Activated naive CD8-positive, alpha-beta T cell treated with anti-CD3 and anti-CD28 coated beads, Interleukin-2, amount 10 ng/mL, durations not matched to agents 7 days and 5 days (primary cell): ENCODE measurements around the gene NFATC1. TPM values are rescaled to one million over a fixed set of nuclear protein-coding genes. Genes with fewer than 3 reads are reported as not detected.

Experiments used
- ATAC-seq: fragments of 150-1000 bp; cut with Tn5 transposase; one replicate; pipeline ENCODE4 v1.10.0; 2021; ENCODE audit warnings: low read depth, moderate library complexity
- POLR2A ChIA-PET: fragments of 350-600 bp; sonication (Branson Sonifier 250); formaldehyde crosslinking; loops from one replicate; lab custom pipeline; 2021; ENCODE audit warnings: antibody characterized with exemption; lab: Charles Lee
- DNase-seq: peaks from one replicate; pipeline ENCODE4 v3.0.0; 2021
- H3K27ac Mint-ChIP-seq: one replicate; pipeline ENCODE4 v1.8.0; 2022; ENCODE audit warnings: mild to moderate bottlenecking, mixed read lengths
- H3K27me3 Mint-ChIP-seq: one replicate; pipeline ENCODE4 v1.8.0; 2022; ENCODE audit warnings: mild to moderate bottlenecking, moderate library complexity, mixed read lengths
- H3K36me3 Mint-ChIP-seq: one replicate; pipeline ENCODE4 v1.8.0; 2021; ENCODE audit warnings: mild to moderate bottlenecking, mixed read lengths
- H3K4me1 Mint-ChIP-seq: one replicate; pipeline ENCODE4 v1.8.0; 2021; ENCODE audit warnings: mixed read lengths
- H3K4me3 Mint-ChIP-seq: one replicate; pipeline ENCODE4 v1.8.0; 2022; ENCODE audit warnings: mild to moderate bottlenecking, moderate library complexity, mixed read lengths
- H3K9me3 Mint-ChIP-seq: one replicate; pipeline ENCODE4 v1.8.0; 2021; ENCODE audit warnings: mixed read lengths
- total RNA-seq, 2 experiments: library from RNA; stranded (reverse); gene quantifications; one replicate each; pipeline ENCODE4 v1.2.3, GENCODE V29; 2021

The NFATC1 gene
- total RNA-seq, 2 experiments from 2014 or later = 46.9 to 50.8 TPM

- Mint-ChIP-seq H3K9me3 (no peaks in the 10 kb centered on the region), H3K36me3 (peaks cover 2% of the 10 kb centered on the region), H3K27ac (no peak overlapping the region), H3K27me3 (no peaks in the 10 kb centered on the region), H3K4me3 (no peak overlapping the region), H3K4me1 (peaks cover 8% of the 10 kb centered on the region)
- ATAC-seq (no peak), DNase-seq (no peak)
- POLR2A ChIA-PET = interaction anchor here (0.6 kb wide), 1 partner anchor 19 kb away, joined by 4 read pairs; no protein-coding TSS in a partner anchor
Observed at GRCh38 chr18:79379251-79379905, 16.4 kb upstream of the NFATC1 start.

- no peak for DNase-seq
- no peak for ATAC-seq
- peaks cover 8% of the 10 kb centered on the region for H3K4me1 Mint-ChIP-seq
- no peaks in the 10 kb centered on the region for H3K27me3 Mint-ChIP-seq
- H3K4me3 Mint-ChIP-seq = no peak overlapping the region
- peaks cover 2% of the 10 kb centered on the region for H3K36me3 Mint-ChIP-seq
- H3K27ac Mint-ChIP-seq = no peak overlapping the region
- no peaks in the 10 kb centered on the region for H3K9me3 Mint-ChIP-seq
- POLR2A ChIA-PET = interaction anchor here (0.6 kb wide), 1 partner anchor 19 kb away, joined by 4 read pairs; no protein-coding TSS in a partner anchor
Observed at GRCh38 chr18:79379931-79380815, 15.6 kb upstream of the NFATC1 start.

GRCh38 chr18:79380816-79381806, 14.6 kb upstream of the NFATC1 start:
- POLR2A ChIA-PET = no interaction called here
- Mint-ChIP-seq H3K4me3 (no peak overlapping the region), H3K27ac (no peak overlapping the region), H3K36me3 (peaks cover 2% of the 10 kb centered on the region), H3K4me1 (peaks cover 8% of the 10 kb centered on the region), H3K9me3 (no peaks in the 10 kb centered on the region), H3K27me3 (no peaks in the 10 kb centered on the region)
- peak; percentile 32 for ATAC-seq
- DNase-seq = peak; percentile 80

- DNase-seq (no peak), ATAC-seq (no peak)
- Mint-ChIP-seq H3K4me3 (no peak overlapping the region), H3K36me3 (peaks cover 2% of the 10 kb centered on the region), H3K27ac (no peak overlapping the region), H3K9me3 (no peaks in the 10 kb centered on the region), H3K27me3 (no peaks in the 10 kb centered on the region), H3K4me1 (peaks cover 8% of the 10 kb centered on the region)
- POLR2A ChIA-PET = no interaction called here
Observed at GRCh38 chr18:79381811-79382311, 13.9 kb upstream of the NFATC1 start.

- peaks cover 10% of the 10 kb centered on the region for H3K4me1 Mint-ChIP-seq
- no peaks in the 10 kb centered on the region for H3K9me3 Mint-ChIP-seq
- no peak overlapping the region for H3K4me3 Mint-ChIP-seq
- H3K27me3 Mint-ChIP-seq = peaks cover 3% of the 10 kb centered on the region
- peaks cover 2% of the 10 kb centered on the region for H3K36me3 Mint-ChIP-seq
- ATAC-seq (no peak), DNase-seq (no peak)
- POLR2A ChIA-PET = no interaction called here
- H3K27ac Mint-ChIP-seq = no peak overlapping the region
Observed at GRCh38 chr18:79382681-79383387, 12.9 kb upstream of the NFATC1 start.

- Mint-ChIP-seq H3K27me3 (peaks cover 8% of the 10 kb centered on the region), H3K4me3 (no peak overlapping the region), H3K27ac (no peak overlapping the region), H3K4me1 (peaks cover 11% of the 10 kb centered on the region), H3K9me3 (no peaks in the 10 kb centered on the region), H3K36me3 (peaks cover 2% of the 10 kb centered on the region)
- POLR2A ChIA-PET = interaction anchor here (0.6 to 1.2 kb wide), 2 partner anchors 140 to 358 kb away, joined by 3 read pairs; no protein-coding TSS in a partner anchor
- ATAC-seq (no peak), DNase-seq (no peak)
Observed at GRCh38 chr18:79383388-79384056, 12.2 kb upstream of the NFATC1 start.

- no peak overlapping the region for H3K4me3 Mint-ChIP-seq
Observed at GRCh38 chr18:79384151-79384807, 11.5 kb upstream of the NFATC1 start.

GRCh38 chr18:79384834-79385233, 10.9 kb upstream of the NFATC1 start:
- no peak for DNase-seq
- H3K36me3 Mint-ChIP-seq = no peaks in the 10 kb centered on the region
- peaks cover 7% of the 10 kb centered on the region for H3K4me1 Mint-ChIP-seq
- H3K27ac Mint-ChIP-seq = no peak overlapping the region
- peaks cover 20% of the 10 kb centered on the region for H3K27me3 Mint-ChIP-seq
- POLR2A ChIA-PET = interaction anchor here (1.0 to 1.2 kb wide), 2 partner anchors 9 to 139 kb away, joined by 3 read pairs; no protein-coding TSS in a partner anchor
- no peak overlapping the region for H3K4me3 Mint-ChIP-seq
- no peak for ATAC-seq
- no peaks in the 10 kb centered on the region for H3K9me3 Mint-ChIP-seq

More at GRCh38 chr18:79384151-79384807, 11.5 kb upstream of the NFATC1 start:
- POLR2A ChIA-PET = interaction anchor here (0.6 to 1.2 kb wide), 3 partner anchors 9 to 357 kb away, joined by 3 read pairs; no protein-coding TSS in a partner anchor
- ATAC-seq (no peak), DNase-seq (no peak)
- Mint-ChIP-seq H3K27me3 (peaks cover 15% of the 10 kb centered on the region), H3K27ac (no peak overlapping the region), H3K9me3 (no peaks in the 10 kb centered on the region), H3K36me3 (no peaks in the 10 kb centered on the region), H3K4me1 (peaks cover 9% of the 10 kb centered on the region)

- POLR2A ChIA-PET = no interaction called here
- Mint-ChIP-seq H3K9me3 (no peaks in the 10 kb centered on the region), H3K4me3 (no peak overlapping the region), H3K36me3 (no peaks in the 10 kb centered on the region), H3K27ac (no peak overlapping the region), H3K4me1 (peaks cover 7% of the 10 kb centered on the region), H3K27me3 (peaks cover 20% of the 10 kb centered on the region)
- ATAC-seq (no peak), DNase-seq (no peak)
Observed at GRCh38 chr18:79385326-79385707, 10.4 kb upstream of the NFATC1 start.

GRCh38 chr18:79385708-79386341, 9.9 kb upstream of the NFATC1 start:
- DNase-seq = no peak
- Mint-ChIP-seq H3K36me3 (no peaks in the 10 kb centered on the region), H3K4me1 (peaks cover 6% of the 10 kb centered on the region), H3K4me3 (no peak overlapping the region), H3K27me3 (peaks cover 22% of the 10 kb centered on the region), H3K27ac (no peak overlapping the region), H3K9me3 (no peaks in the 10 kb centered on the region)
- no peak for ATAC-seq
- POLR2A ChIA-PET = no interaction called here

GRCh38 chr18:79386547-79386946, 9.2 kb upstream of the NFATC1 start:
- no peaks in the 10 kb centered on the region for H3K9me3 Mint-ChIP-seq
- DNase-seq (no peak), ATAC-seq (no peak)
- H3K36me3 Mint-ChIP-seq = no peaks in the 10 kb centered on the region
- no peak overlapping the region for H3K4me3 Mint-ChIP-seq
- no peak overlapping the region for H3K27ac Mint-ChIP-seq
- peaks cover 6% of the 10 kb centered on the region for H3K4me1 Mint-ChIP-seq
- POLR2A ChIA-PET = no interaction called here
- peaks cover 27% of the 10 kb centered on the region for H3K27me3 Mint-ChIP-seq
